DND-41 (cell line): ENCODE data around the gene P3H4.
"Not testable (repeated sequence)": the region's sequence is repeated elsewhere in the genome, so short reads cannot be mapped to it uniquely, and the experiment has no call there.

Source experiments
- ATAC-seq: fragments of 200-7000 bp; cut with Tn5 transposase; 3 replicates; pipeline ENCODE4 v1.9.1; 2021; ENCODE audit warnings: low read depth; ENCODE audit not compliant: insufficient read depth
- DNase-seq: peaks from one replicate; pipeline ENCODE4 v3.0.0-alpha.2; 2020
- H2AFZ ChIP-seq: 2 replicates; pipeline ENCODE4 v1.6.0; 2012; ENCODE audit warnings: low read depth, low read length
- H3K27ac ChIP-seq: 2 replicates; pipeline ENCODE4 v1.5.1; 2012; ENCODE audit warnings: low read length, inconsistent platforms
- H3K27me3 ChIP-seq: fragments of 200-600 bp; sonication (generic); 2 replicates; pipeline ENCODE4 v1.6.0; 2012; ENCODE audit warnings: low read length, mild to moderate bottlenecking, inconsistent platforms; ENCODE audit not compliant: insufficient read depth, poor library complexity
- H3K36me3 ChIP-seq: 2 replicates; pipeline ENCODE4 v1.5.1; 2012; ENCODE audit warnings: low read length, inconsistent platforms; ENCODE audit not compliant: insufficient read depth
- H3K4me1 ChIP-seq: 2 replicates; pipeline ENCODE4 v1.5.1; 2012; ENCODE audit warnings: mild to moderate bottlenecking, low read length; ENCODE audit not compliant: insufficient read depth
- H3K4me2 ChIP-seq: 2 replicates; pipeline ENCODE4 v1.6.0; 2012; ENCODE audit warnings: mild to moderate bottlenecking, moderate library complexity, low read length, inconsistent platforms; ENCODE audit not compliant: insufficient read depth
- H3K4me3 ChIP-seq, 2 experiments: fragments of 200-600 bp in 1 of 2; shearing (Covaris generic) in 1 of 2; 2 replicates each; pipeline ENCODE4 v1.5.1; 2012 to 2016; ENCODE audit warnings: inconsistent platforms in 2 of 2, low read length in 2 of 2, mild to moderate bottlenecking in 2 of 2, low read depth in 1 of 2, moderate library complexity in 1 of 2
- H3K79me2 ChIP-seq: 2 replicates; pipeline ENCODE4 v1.6.0; 2012; ENCODE audit warnings: low read length, inconsistent platforms; ENCODE audit not compliant: insufficient read depth
- H3K9ac ChIP-seq: 2 replicates; pipeline ENCODE4 v1.6.0; 2012; ENCODE audit warnings: low read depth, mild to moderate bottlenecking, inconsistent platforms, low read length, moderate library complexity
- H3K9me3 ChIP-seq: 2 replicates; pipeline ENCODE4 v1.5.1; 2012; ENCODE audit warnings: low read length, moderate library complexity, mild to moderate bottlenecking, inconsistent platforms; ENCODE audit not compliant: insufficient read depth, severe bottlenecking
- H4K20me1 ChIP-seq: 2 replicates; pipeline ENCODE4 v1.6.0; 2012; ENCODE audit warnings: low read length; ENCODE audit not compliant: insufficient read depth
- EZH2 ChIP-seq: IDR thresholded peaks from 3 replicates; pipeline ENCODE4 v1.6.1; 2012; ENCODE audit warnings: borderline replicate concordance, low read depth, mild to moderate bottlenecking, moderate library complexity, low read length, inconsistent platforms; ENCODE audit not compliant: severe bottlenecking
- TF ChIP-seq, protein P1 (sequence below): IDR thresholded peaks from 2 replicates; pipeline ENCODE4 v1.5.1; 2012; ENCODE audit warnings: borderline replicate concordance, low read length, moderate library complexity, mild to moderate bottlenecking; ENCODE audit not compliant: poor library complexity, severe bottlenecking; ENCODE audit errors: extremely low read depth

The P3H4 gene

DNA sequence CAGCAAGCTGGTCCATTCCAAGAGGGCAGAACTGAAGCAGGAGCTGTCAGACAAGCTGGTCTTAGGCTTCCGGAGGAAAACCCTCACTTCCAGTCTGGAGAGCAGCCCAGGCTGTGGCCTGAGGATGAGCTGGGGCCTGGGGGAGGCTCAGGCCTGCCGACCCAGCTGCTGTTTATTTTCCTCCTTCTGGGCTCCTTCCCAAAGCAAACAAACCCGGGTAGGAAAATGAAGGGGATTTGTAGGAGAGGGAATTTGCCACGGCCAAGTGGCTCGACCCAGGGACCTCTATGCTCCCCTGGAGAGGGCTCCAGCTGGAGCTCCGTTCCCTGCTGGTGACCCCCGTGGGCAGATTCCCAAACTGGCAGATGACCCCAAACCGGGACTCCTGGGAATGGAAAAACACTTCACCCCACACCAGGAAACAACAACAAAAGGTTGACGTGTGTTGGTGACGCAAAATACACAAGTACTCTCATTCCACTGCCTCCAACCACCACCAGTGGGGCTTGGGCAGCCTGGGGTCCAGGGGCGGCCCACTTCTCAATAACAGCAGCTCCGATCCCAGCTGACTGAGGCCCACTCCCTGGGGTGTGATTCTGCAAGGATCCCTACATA, 34.1 kb downstream of the P3H4 start:
- H3K4me2 ChIP-seq, result no peak overlapping the region
- no peaks in the 10 kb centered on the region for H3K79me2 ChIP-seq
- H3K36me3 ChIP-seq, result no peaks in the 10 kb centered on the region
- no peak overlapping the region for H3K27ac ChIP-seq
- H3K4me3 ChIP-seq, result no peak overlapping the region
- H3K9ac ChIP-seq, result no peak overlapping the region
- TF ChIP-seq, protein P1, sequence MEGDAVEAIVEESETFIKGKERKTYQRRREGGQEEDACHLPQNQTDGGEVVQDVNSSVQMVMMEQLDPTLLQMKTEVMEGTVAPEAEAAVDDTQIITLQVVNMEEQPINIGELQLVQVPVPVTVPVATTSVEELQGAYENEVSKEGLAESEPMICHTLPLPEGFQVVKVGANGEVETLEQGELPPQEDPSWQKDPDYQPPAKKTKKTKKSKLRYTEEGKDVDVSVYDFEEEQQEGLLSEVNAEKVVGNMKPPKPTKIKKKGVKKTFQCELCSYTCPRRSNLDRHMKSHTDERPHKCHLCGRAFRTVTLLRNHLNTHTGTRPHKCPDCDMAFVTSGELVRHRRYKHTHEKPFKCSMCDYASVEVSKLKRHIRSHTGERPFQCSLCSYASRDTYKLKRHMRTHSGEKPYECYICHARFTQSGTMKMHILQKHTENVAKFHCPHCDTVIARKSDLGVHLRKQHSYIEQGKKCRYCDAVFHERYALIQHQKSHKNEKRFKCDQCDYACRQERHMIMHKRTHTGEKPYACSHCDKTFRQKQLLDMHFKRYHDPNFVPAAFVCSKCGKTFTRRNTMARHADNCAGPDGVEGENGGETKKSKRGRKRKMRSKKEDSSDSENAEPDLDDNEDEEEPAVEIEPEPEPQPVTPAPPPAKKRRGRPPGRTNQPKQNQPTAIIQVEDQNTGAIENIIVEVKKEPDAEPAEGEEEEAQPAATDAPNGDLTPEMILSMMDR, result no peak
- no peak for TF ChIP-seq EZH2
- H3K4me1 ChIP-seq, result no peaks in the 10 kb centered on the region
- no peak overlapping the region for H2AFZ ChIP-seq
- no peak for DNase-seq
- no peaks in the 10 kb centered on the region for H4K20me1 ChIP-seq
- ATAC-seq, result no peak
- no peaks in the 10 kb centered on the region for H3K9me3 ChIP-seq
- no peaks in the 10 kb centered on the region for H3K27me3 ChIP-seq

DNA sequence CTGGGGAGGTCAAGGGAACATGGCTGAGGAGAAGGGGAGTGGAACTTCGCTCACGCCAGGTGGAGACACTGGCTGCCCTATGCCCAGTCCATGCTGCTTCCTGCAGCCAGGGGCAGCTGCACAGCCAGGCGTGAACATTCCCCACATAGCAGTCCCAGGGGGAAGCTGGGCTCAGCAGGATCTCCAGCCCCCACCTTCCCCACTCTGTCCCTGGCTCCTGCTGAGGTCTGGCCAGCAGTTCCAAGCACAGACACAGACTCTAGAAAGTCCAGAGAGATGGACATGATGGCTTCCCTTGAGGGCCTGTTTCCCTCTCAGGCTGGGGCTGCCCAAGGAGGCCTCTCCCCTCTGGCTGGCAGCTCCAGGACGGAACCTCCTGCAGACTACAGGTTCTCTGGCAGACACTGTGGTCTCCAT, 34.6 kb downstream of the P3H4 start:
- Histone ChIP-seq H3K9me3 (no peaks in the 10 kb centered on the region), H3K36me3 (no peaks in the 10 kb centered on the region), H3K4me3 (no peak overlapping the region), H2AFZ (no peak overlapping the region), H3K79me2 (no peaks in the 10 kb centered on the region), H3K4me1 (no peaks in the 10 kb centered on the region), H3K4me2 (no peak overlapping the region), H3K27me3 (no peaks in the 10 kb centered on the region), H3K27ac (no peak overlapping the region), H4K20me1 (no peaks in the 10 kb centered on the region), H3K9ac (no peak overlapping the region)
- ATAC-seq (no peak), DNase-seq (no peak)
- no peak for TF ChIP-seq EZH2
- TF ChIP-seq, protein P1, result no peak

DNA sequence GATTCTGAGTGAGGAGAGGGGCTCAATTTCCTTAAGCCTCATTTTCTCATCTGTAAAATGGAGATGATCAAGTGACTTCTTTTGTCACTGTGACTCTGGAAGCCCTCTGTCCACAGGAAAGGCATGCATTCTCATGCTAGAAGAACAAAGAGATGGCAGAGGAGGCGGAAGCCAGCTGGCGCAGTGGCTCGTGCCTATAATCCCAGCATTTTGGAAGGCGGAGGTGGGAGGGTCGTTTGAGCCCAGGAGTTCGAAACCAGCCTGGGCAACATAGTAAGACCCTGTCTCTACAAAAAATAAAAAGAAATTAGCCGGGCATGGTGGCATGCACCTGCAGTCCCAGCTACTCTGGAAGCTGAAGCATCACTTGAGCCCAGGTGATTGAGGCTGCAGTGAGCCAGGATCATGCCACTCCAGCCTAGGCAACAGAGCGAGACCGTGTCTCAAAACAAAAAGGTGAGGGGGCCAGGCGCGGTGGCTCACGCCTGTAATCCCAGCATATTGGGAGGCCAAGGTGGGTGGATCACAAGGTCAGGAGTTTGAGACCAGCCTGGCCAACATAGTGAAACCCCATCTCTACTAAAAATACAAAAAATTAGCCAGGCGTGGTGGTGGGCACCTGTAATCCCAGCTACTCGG, 35.4 kb downstream of the P3H4 start:
- H3K36me3 ChIP-seq, H3K4me2 ChIP-seq, ATAC-seq, H2AFZ ChIP-seq, H3K27ac ChIP-seq, H3K27me3 ChIP-seq, H4K20me1 ChIP-seq, H3K4me3 ChIP-seq, H3K79me2 ChIP-seq, H3K9ac ChIP-seq, H3K9me3 ChIP-seq, DNase-seq, H3K4me1 ChIP-seq: not testable (repeated sequence)

DNA sequence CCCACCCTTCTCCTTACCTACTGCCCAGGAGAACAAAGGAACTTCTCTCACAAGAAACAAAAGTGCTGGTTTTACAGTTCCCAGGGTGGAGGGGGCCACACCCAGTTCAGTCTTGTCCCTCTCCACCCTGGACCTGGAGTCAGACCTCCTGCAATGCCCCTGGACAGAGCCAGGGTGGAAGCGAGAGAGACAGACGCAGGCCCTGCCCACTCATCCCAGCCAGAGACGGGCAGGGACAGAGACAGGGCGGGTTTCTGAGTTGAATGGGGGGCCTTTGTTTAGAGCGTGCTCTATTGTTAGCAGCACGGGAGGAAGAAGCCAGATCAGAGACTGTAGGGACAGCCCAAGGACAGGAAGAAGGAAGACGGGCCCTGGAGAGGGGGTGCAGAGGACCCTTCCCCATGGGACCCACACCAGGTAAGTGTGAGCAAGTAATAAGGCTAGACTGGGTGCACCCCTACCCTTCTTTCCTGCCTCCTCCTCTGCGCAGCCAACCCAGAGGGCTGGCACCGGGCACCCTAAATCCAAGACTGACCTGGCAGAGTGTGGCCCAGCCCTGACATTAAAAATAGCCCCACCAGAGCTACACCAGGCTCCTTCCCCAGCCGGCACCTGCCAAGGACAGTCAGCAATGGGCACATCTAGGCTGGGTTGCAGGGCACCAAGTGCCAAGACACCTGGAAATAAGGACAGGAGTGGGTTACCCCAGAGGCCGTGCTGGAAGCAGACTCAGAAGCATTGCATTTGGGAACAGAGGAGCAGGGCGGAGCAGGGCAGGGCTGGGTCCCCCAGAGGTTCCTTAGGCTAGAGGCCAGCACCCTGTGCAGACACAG, 36.1 kb downstream of the P3H4 start:
- Histone ChIP-seq H3K79me2 (no peaks in the 10 kb centered on the region), H3K9me3 (no peaks in the 10 kb centered on the region), H3K4me2 (no peak overlapping the region), H3K4me3 (no peak overlapping the region), H3K27me3 (no peaks in the 10 kb centered on the region), H3K36me3 (no peaks in the 10 kb centered on the region), H3K4me1 (no peaks in the 10 kb centered on the region), H3K9ac (no peak overlapping the region), H2AFZ (no peak overlapping the region), H4K20me1 (no peaks in the 10 kb centered on the region), H3K27ac (no peak overlapping the region)
- ATAC-seq (no peak), DNase-seq (no peak)
- no peak for TF ChIP-seq EZH2
- TF ChIP-seq, protein P1, result no peak
